GM19467 (cell line): ENCODE results near the gene DYNLT1.
"Not testable (repeated sequence)": the region's sequence is repeated elsewhere in the genome, so short reads cannot be mapped to it uniquely, and the experiment has no call there.

Experiments used
- ATAC-seq: cut with Tn5 transposase; IDR thresholded peaks from one replicate; pipeline ENCODE4 v1.9.1; 2021; ENCODE audit warnings: mild to moderate bottlenecking, moderate library complexity; ENCODE audit not compliant: unreplicated experiment

DYNLT1 gene

DNA sequence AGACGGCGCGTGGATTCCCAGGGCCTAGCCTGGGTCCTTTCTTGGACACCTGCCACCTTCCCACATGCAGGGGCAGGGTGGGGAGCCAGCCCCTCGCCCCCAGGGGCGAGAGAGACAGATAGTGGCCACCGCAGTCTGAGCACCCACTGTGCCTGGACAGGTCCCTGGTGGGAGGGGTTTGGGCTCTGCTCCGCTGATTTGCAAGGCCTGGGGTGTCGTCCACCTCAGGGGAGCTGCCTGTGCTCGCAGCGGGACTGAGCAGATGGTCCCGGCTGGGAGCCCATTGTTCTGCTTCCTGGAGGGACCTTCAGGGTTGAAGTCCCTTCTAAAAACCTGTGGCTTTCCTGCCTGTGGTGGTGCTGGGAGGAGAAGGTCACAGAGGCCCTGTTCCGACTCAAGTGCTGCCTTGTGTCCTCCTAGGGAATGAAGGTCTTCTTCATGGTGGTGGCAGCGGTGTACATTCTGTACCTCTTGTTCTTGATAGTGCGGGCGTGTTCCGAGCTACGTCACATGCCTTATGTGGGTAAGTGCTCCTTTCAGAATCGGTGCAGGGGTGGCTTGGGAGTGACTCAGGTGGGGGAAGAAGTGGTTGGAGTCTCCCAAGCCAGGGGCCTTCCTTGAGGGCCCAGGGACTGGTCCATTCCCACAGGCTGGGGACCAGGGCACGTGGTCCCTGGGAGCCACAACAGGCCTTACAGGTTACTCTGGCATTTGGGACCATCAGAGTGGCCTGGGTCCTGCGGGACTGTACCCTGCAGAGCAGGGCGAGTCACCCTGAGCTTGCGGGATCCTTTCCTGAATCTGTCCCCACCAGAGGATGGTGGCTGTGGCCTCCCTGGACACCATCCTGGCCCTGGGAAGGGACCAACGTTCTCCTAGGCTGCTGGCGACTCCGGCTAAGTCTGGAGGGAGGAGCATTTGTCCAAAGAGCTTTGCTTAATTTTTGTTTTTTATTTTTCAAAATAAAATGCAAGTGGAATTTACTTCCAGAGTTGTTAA, 19.6 kb downstream of the DYNLT1 start:
- no peak for ATAC-seq

- ATAC-seq = no peak
Measured at GRCh38 chr6:158622545-158623190, 21.9 kb downstream of the DYNLT1 start.

GRCh38 chr6:158621694-158622544, 22.6 kb downstream of the DYNLT1 start:
- ATAC-seq = no peak

- no peak for ATAC-seq
Measured at GRCh38 chr6:158620963-158621693, 23.4 kb downstream of the DYNLT1 start.

GRCh38 chr6:158619922-158620801, 24.4 kb downstream of the DYNLT1 start:
- ATAC-seq = no peak

- ATAC-seq = not testable (repeated sequence)
Measured at GRCh38 chr6:158618289-158618688, 26.3 kb downstream of the DYNLT1 start.

DNA sequence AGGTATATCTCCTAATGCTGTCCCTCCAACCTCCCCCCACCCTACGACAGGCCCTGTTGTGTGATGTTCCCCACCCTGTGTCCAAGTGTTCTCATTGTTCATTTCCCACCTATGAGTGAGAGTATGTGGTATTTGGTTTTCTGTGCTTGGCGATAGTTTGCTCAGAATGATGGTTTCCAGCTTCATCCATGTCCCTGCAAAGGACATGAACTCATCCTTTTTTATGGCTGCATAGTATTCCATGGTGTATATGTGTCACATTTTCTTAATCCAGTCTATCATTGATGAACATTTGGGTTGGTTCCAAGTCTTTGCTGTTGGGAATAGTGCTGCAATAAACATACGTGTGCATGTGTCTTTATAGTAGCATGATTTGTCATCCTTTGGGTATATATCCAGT, 29.9 kb downstream of the DYNLT1 start:
- ATAC-seq = not testable (repeated sequence)

GRCh38 chr6:158611541-158612370, 32.8 kb downstream of the DYNLT1 start:
- ATAC-seq = no peak

DNA sequence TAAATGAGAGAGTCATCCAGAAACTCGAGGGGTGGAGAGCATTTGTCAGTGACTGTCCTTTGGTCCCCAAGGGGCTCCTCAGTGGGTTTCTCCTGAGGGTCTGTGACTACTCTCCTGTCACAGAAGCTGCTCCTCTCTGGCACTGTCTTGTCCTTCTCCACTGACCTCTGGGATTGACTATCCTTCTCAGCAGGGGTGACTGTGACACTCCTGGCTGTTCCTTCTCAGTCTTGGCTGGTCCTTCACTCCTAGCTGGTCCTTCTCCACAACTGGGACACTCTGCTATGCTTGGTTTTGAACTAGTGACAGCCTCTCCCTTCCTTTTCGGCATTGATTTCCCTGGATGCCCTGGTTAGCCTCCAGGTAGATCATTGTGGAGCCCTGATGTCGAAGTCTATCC, 33.5 kb downstream of the DYNLT1 start:
- ATAC-seq = no peak

- no peak for ATAC-seq
Measured at GRCh38 chr6:158610319-158610968, 34.1 kb downstream of the DYNLT1 start.

GRCh38 chr6:158609455-158610155, 34.9 kb downstream of the DYNLT1 start:
- ATAC-seq = no peak

- ATAC-seq = no peak
Measured at GRCh38 chr6:158608221-158608620, 36.3 kb downstream of the DYNLT1 start.

DNA sequence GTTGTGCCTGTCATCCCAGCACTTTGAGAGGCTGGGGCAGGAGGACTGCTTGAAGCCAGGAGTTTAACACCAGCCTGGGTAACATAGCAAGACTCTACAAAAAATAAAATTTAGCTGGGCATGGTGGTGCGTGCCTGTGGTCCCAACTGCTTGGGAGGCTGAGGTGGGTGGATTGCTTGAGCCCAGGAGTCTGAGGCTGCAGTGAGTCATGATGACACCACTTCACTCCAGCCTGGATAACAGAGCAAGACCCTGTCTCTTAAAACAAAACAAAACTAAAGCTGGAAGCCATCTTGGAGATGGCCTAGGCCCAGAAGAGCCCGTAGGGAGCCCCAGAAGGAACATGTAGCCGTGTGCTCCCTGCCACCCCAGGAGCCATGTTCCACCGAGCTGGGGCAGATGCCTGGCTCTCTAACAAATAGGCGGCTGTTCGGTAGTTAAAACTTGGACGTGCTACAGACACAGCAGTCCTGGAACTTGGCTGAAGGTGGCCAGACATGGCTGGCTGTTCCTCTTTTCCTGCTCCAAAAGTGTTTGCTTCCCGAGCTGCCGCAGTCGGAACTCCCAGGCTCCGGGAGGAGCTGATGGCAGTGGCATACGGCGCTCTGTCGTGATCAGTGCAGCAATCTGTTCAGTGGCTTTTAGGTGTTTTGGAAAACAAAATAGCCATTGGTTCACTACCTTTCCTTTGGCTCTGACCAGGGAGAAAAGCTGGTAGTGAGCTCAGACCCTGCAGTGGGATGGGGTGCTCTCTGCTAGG, 37.0 kb downstream of the DYNLT1 start:
- ATAC-seq = no peak

- ATAC-seq = no peak
Measured at GRCh38 chr6:158606935-158607334, 37.6 kb downstream of the DYNLT1 start.

- not testable (repeated sequence) for ATAC-seq
Measured at GRCh38 chr6:158606011-158606410, 38.5 kb downstream of the DYNLT1 start.

- no peak for ATAC-seq
Measured at GRCh38 chr6:158605266-158605878, 39.2 kb downstream of the DYNLT1 start.
